Adipocyte (in vitro differentiated cells): ENCODE measurements around the gene TBC1D3.
"Not testable (repeated sequence)": the region's sequence is repeated elsewhere in the genome, so short reads cannot be mapped to it uniquely, and the experiment has no call there.

Experiments used
- DNase-seq: peaks from one replicate; pipeline ENCODE4 v3.0.0-alpha.2; 2015; ENCODE audit warnings: low read depth
- H3K27me3 ChIP-seq: replicated peaks from 2 replicates; pipeline ENCODE4 v1.7.0; 2013; ENCODE audit warnings: mild to moderate bottlenecking, low read length, moderate library complexity; ENCODE audit not compliant: control insufficient read depth, insufficient read depth
- H3K36me3 ChIP-seq: 2 replicates; pipeline ENCODE4 v1.7.0; 2013; ENCODE audit warnings: low read length, mild to moderate bottlenecking, moderate library complexity; ENCODE audit not compliant: control insufficient read depth, insufficient read depth, severe bottlenecking
- H3K4me1 ChIP-seq: 2 replicates; pipeline ENCODE4 v1.7.0; 2013; ENCODE audit warnings: mild to moderate bottlenecking, low read length, moderate library complexity; ENCODE audit not compliant: control insufficient read depth, insufficient read depth
- H3K4me3 ChIP-seq: 2 replicates; pipeline ENCODE4 v1.7.0; 2013; ENCODE audit warnings: mild to moderate bottlenecking, low read length, moderate library complexity
- H3K9ac ChIP-seq: 2 replicates; pipeline ENCODE4 v1.7.0; 2013; ENCODE audit warnings: mild to moderate bottlenecking, low read length, moderate library complexity
- H3K9me3 ChIP-seq: 2 replicates; pipeline ENCODE4 v1.7.0; 2013; ENCODE audit warnings: mild to moderate bottlenecking, low read length, moderate library complexity; ENCODE audit not compliant: control insufficient read depth

The TBC1D3 gene

DNA sequence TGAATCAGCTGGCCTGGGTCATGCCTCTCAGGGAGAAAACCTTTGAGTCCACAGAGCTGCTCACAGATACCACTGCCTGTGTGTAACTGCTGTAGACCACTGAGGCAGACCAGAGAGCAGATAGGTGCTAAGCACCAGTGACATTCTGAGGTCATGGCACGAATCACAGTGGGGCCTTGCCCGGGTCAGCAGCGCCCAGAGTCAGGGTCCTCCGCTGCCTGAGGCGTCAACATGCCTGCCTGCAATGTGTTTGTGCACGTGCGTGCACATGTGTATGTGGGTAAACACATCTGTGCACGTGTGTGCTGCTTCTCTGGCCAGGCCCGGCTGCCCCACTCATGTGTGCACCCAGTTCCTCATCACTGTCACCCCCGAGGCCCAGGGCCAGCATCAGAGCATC, at the start of gene TBC1D3:
Gene TBC1D3, minus strand, starts transcription at position 101 of the 400 bp plus-strand sequence. CDS start 1,526 bp downstream, outside the sequence.
- not testable (repeated sequence) for H3K4me3 ChIP-seq, H3K9me3 ChIP-seq, DNase-seq, H3K27me3 ChIP-seq, H3K9ac ChIP-seq, H3K4me1 ChIP-seq, H3K36me3 ChIP-seq

DNA sequence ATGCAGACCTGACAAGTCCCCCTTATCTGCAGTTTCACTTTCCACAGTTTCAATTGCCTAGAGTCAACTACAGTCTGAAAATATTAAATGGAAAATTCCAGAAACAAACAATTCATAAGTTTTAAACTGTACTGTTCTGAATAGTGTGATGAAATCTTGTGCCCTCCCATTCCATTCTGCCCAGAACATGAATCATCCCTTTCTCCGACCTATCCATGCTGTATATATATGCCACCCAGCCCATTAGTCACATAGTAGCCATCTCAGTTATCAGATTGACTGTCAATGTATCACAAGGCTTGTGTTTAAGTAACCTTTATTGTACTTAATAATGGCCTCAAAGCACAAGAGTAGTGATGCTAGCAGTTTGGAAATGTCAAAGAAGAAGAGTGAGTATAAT, 40.4 kb upstream of the TBC1D3 start:
- not testable (repeated sequence) for H3K36me3 ChIP-seq, H3K4me3 ChIP-seq, H3K9me3 ChIP-seq, H3K27me3 ChIP-seq, DNase-seq, H3K9ac ChIP-seq, H3K4me1 ChIP-seq

DNA sequence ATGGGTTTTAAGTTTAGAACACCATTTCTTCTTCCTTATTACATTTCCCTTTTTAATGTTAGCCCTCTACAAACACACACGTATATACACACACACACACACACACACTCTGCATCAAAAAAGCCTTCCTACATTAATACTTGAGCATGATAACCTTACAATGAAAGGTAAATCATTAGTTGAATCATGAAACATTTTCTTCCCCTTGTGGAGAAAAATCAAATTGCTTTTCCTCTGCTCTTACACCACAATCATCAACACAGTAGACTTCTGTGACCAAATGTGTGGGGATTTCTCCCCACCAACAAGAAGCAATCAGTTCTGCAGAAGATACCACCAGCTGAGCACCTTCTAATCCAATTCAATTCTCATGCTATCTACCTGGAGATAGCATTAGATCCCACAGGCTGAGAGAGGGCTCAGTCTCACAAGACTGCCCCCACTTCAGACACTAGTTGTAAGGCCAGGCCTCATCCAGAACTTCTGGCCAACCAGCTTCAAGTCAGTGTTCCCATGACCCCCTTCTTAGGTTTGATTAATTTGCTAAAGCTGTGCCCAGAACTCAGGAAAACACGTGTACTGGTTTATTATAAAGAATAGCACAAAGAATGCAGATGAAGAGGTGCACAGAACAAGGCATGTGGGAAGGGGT, 33.6 kb upstream of the TBC1D3 start:
- not testable (repeated sequence) for H3K9ac ChIP-seq, H3K4me1 ChIP-seq, H3K27me3 ChIP-seq, H3K36me3 ChIP-seq, H3K4me3 ChIP-seq, H3K9me3 ChIP-seq, DNase-seq

DNA sequence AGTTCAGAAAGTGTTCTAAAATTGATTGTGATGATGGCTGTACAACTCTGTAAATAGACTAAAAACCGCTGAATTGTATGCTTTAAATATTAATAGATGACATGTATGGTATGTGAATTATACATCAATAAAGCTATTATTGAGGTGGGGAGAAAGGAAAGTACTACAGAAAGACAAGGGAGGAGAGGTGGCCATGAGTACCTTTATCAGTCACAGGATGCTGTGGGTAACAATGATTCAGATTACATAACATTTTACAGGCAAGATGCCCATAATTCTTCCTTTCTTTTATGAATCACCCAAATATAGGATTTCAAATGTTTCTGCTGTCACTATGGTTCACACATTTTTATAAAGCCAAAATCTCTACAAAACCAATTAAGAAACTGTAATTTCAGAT, 28.5 kb upstream of the TBC1D3 start:
- not testable (repeated sequence) for H3K4me1 ChIP-seq, H3K36me3 ChIP-seq, H3K9me3 ChIP-seq, DNase-seq, H3K9ac ChIP-seq, H3K4me3 ChIP-seq, H3K27me3 ChIP-seq

DNA sequence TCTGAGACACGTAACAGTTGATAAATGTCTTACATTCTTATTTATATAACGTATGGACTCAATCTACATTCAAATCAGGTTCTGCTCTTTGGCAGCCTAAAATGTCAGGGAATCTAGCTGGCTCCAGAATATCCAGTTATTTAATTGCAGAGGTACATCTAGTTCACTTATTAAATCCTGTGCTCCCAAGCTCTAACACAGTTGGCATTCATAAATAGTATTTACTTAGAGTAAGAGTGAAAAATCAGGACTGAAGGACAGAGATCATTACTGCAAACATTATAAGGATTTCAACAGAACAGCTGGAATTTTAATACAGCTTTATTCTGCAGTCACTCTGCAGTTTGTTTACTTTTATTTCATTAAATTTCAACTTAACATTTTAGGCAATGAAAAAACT, 7.9 kb upstream of the TBC1D3 start:
- not testable (repeated sequence) for H3K36me3 ChIP-seq, H3K9ac ChIP-seq, H3K4me1 ChIP-seq, H3K9me3 ChIP-seq, H3K4me3 ChIP-seq, H3K27me3 ChIP-seq, DNase-seq

DNA sequence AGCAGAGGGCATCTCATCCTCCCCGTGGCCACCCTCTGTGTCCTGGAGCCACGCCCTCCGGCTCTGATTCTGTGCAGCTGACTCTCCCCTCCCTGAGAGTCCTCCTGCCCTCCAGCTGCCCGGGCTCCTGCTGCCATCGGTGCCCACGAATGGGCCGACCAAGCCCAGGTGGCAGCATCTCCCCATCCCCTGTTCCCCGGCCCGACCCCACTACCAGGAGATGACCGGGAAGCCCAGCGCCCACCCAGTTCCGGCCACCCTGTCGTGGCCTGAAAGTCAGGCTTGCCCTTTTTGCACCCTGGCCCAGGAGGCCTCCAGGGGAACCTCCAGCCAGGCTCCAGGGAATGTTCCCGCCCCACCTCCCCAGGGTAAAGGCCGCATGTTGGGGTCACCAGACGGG, 57.5 kb downstream of the TBC1D3 start:
- not testable (repeated sequence) for H3K4me3 ChIP-seq, H3K9ac ChIP-seq, H3K36me3 ChIP-seq, H3K9me3 ChIP-seq, H3K27me3 ChIP-seq, DNase-seq, H3K4me1 ChIP-seq
